Mesangial cell (primary cell): ENCODE results near the gene PDCD11. TPM values are rescaled to one million over a fixed set of nuclear protein-coding genes. Genes with fewer than 3 reads are reported as not detected.

Source experiments
- total RNA-seq: library from RNA; depleted of rRNA; stranded (reverse); fragments of >200 nt; gene quantifications from 2 replicates; pipeline ENCODE4 v1.2.3, GENCODE V29; 2015

PDCD11 gene
- total RNA-seq: 25.2 and 31.9 TPM in 2 replicates

GRCh38 chr10:103396067-103396788, at the start of gene PDCD11, which contains the start of gene ATP5MK:
PDCD11 (plus strand) TSS chr10:103396626; CDS start chr10:103398427, 1,801 bp downstream.
ATP5MK (minus strand) TSS chr10:103396475; CDS start chr10:103392457, 4,018 bp downstream.

GRCh38 chr10:103350517-103351260, 45.7 kb upstream of the PDCD11 start, which contains the start of gene PCGF6:
PCGF6 (minus strand) TSS chr10:103351140; CDS start chr10:103351066, 74 bp downstream.

GRCh38 chr10:103367782-103368518, 28.5 kb upstream of the PDCD11 start, which contains the start of gene TAF5:
TAF5 (plus strand) TSS chr10:103367976; CDS start chr10:103367990, 14 bp downstream.

GRCh38 chr10:103451831-103452505, 55.5 kb downstream of the PDCD11 start, which contains the start of gene CALHM2:
CALHM2 (minus strand) TSS chr10:103452370; CDS start chr10:103449941, 2,429 bp downstream.

GRCh38 chr10:103458720-103459119, 62.3 kb downstream of the PDCD11 start, which contains the start of gene CALHM1:
CALHM1 (minus strand) TSS chr10:103458900; CDS start chr10:103458751, 149 bp downstream.

GRCh38 chr10:103479135-103479534, 82.7 kb downstream of the PDCD11 start, which contains the start of gene CALHM3:
CALHM3 (minus strand) TSS chr10:103479240; CDS start chr10:103479032, 208 bp downstream.

GRCh38 chr10:103493362-103493915, 97.0 kb downstream of the PDCD11 start, which contains the start of gene NEURL1:
NEURL1 (plus strand) TSS chr10:103493705; CDS start chr10:103494388, 683 bp downstream.

Other genes with a start within 250 kb of the PDCD11 start
- gene NT5C2, start 203.4 kb upstream of the PDCD11 start, total RNA-seq: 30.6 and 35.5 TPM in 2 replicates
- not detected in 2 replicates for gene RPEL1, start 150.7 kb upstream of the PDCD11 start, total RNA-seq
- 2.7 and 2.9 TPM in 2 replicates for gene INA, start 119.5 kb upstream of the PDCD11 start, total RNA-seq
- 8.0 and 9.0 TPM in 2 replicates for gene PCGF6, start 45.5 kb upstream of the PDCD11 start, total RNA-seq
- 2.2 and 4.9 TPM in 2 replicates for gene TAF5, start 28.6 kb upstream of the PDCD11 start, total RNA-seq
- 110 and 173 TPM in 2 replicates for gene ATP5MK, start 151 bp upstream of the PDCD11 start, total RNA-seq
- gene CALHM2, start 55.7 kb downstream of the PDCD11 start, total RNA-seq: 3.9 and 10.3 TPM in 2 replicates
- gene CALHM1, start 62.3 kb downstream of the PDCD11 start, total RNA-seq: not detected in 2 replicates
- not detected in 2 replicates for gene CALHM3, start 82.6 kb downstream of the PDCD11 start, total RNA-seq
- 0.33 and 0.51 TPM in 2 replicates for gene NEURL1, start 97.1 kb downstream of the PDCD11 start, total RNA-seq